ENCODE results near the gene LRRC55. TPM values are rescaled to one million over a fixed set of nuclear protein-coding genes. Genes with fewer than 3 reads are reported as not detected.

Gene LRRC55
- total RNA-seq, 1 experiment from 2014 or later: not detected

- POLR2A ChIA-PET: no interaction called here
- H3K4me2 ChIP-seq (ENCODE audit: low read length): no peak overlapping the region
- TF ChIP-seq JUND (IDR thresholded peaks at IDR 0.05) (no peak), SRF (IDR thresholded peaks at IDR 0.05; ENCODE audit: low read depth) (no peak), SP1 (IDR thresholded peaks at IDR 0.05; ENCODE audit: low read depth) (no peak), EZH2 (IDR thresholded peaks at IDR 0.05) (no peak), CTCF (IDR thresholded peaks at IDR 0.05 in 2 of 3, conservative IDR thresholded peaks at IDR 0.05 in 1 of 3; ENCODE audit: borderline replicate concordance in 1 of 3, insufficient read depth in 1 of 3, low read depth in 2 of 3, low read length in 2 of 3) (no peak), YY1 (IDR thresholded peaks at IDR 0.05; ENCODE audit: extremely low read depth, insufficient replicate concordance, low read depth, low read length) (no peak), POLR2AphosphoS5 (IDR thresholded peaks at IDR 0.05; ENCODE audit: low read depth, low read length) (no peak), FOSL1 (IDR thresholded peaks at IDR 0.05; ENCODE audit: low read depth) (no peak), ATF3 (IDR thresholded peaks at IDR 0.05) (no peak), REST (IDR thresholded peaks at IDR 0.05; ENCODE audit: low read depth) (no peak), ELF1 (IDR thresholded peaks at IDR 0.05; ENCODE audit: borderline replicate concordance, low read depth) (no peak), ZNF274 (IDR thresholded peaks at IDR 0.05; ENCODE audit: low read depth, low read length) (no peak), ZFX (IDR thresholded peaks at IDR 0.05) (no peak), POLR2A (IDR thresholded peaks at IDR 0.05; ENCODE audit: borderline replicate concordance, extremely low read depth, insufficient read depth, insufficient read length) (no peak), CBX3 (IDR thresholded peaks at IDR 0.05; ENCODE audit: low read depth) (no peak), SIN3A (IDR thresholded peaks at IDR 0.05; ENCODE audit: low read depth) (no peak), ZBTB33 (IDR thresholded peaks at IDR 0.05; ENCODE audit: extremely low read depth, insufficient replicate concordance, low read length) (no peak), TCF7L2 (IDR thresholded peaks at IDR 0.05; ENCODE audit: borderline replicate concordance, extremely low read depth, insufficient read depth, insufficient read length) (no peak)
- H3K4me3 ChIP-seq (replicated peaks in 1 of 2; ENCODE audit: low read depth in 1 of 2, low read length in 2 of 2): no peak overlapping the region
- CTCF ChIA-PET: no interaction called here
- peaks cover 29% of the 10 kb centered on the region for H3K27me3 ChIP-seq (ENCODE audit: insufficient read depth, low read length)
- no peaks in the 10 kb centered on the region for H3K9me3 ChIP-seq (ENCODE audit: control insufficient read depth in 1 of 2, insufficient read depth in 1 of 2, low read depth in 1 of 2, low read length in 2 of 2)
- DNase-seq (ENCODE audit: low read depth, low spot score) (no peak), ATAC-seq (no peak; the same call in 1 of the 2 replicates)
- no peak overlapping the region for H2AFZ ChIP-seq (ENCODE audit: low read depth, low read length, poor library complexity, severe bottlenecking)
- no peaks in the 10 kb centered on the region for H4K20me1 ChIP-seq (ENCODE audit: insufficient read depth)
- intact Hi-C loops (cut with micrococcal nuclease): no loop called here
- H3K36me3 ChIP-seq (ENCODE audit: control insufficient read depth in 1 of 2, insufficient read depth in 2 of 2, low read length in 2 of 2): no peaks in the 10 kb centered on the region
- no peaks in the 10 kb centered on the region for H3K9me2 ChIP-seq (ENCODE audit: insufficient read depth)
- no peaks in the 10 kb centered on the region for H3K79me2 ChIP-seq (ENCODE audit: insufficient read depth, low read length)
- H3K9ac ChIP-seq (ENCODE audit: low read length): no peak overlapping the region
- RAD21 ChIA-PET (ENCODE audit: low non-redundant PET in 1 of 2, low total read pairs in 2 of 2, uncharacterized antibody in 2 of 2, unreplicated experiment in 2 of 2): no interaction called here
- no peak overlapping the region for H3K27ac ChIP-seq (ENCODE audit: low read depth, low read length)
- no peaks in the 10 kb centered on the region for H3K4me1 ChIP-seq (ENCODE audit: control insufficient read depth in 1 of 2, insufficient read depth in 2 of 2, low read length in 2 of 2)
- BruUV-seq (replicated peaks): no TSS peak
These were observed 37.7 kb upstream of the LRRC55 start for GRCh38 chr11:57144075-57144474.
